ENCODE results near the gene IREB2. TPM values are rescaled to one million over a fixed set of nuclear protein-coding genes. Genes with fewer than 3 reads are reported as not detected.

IREB2 gene, protein sequence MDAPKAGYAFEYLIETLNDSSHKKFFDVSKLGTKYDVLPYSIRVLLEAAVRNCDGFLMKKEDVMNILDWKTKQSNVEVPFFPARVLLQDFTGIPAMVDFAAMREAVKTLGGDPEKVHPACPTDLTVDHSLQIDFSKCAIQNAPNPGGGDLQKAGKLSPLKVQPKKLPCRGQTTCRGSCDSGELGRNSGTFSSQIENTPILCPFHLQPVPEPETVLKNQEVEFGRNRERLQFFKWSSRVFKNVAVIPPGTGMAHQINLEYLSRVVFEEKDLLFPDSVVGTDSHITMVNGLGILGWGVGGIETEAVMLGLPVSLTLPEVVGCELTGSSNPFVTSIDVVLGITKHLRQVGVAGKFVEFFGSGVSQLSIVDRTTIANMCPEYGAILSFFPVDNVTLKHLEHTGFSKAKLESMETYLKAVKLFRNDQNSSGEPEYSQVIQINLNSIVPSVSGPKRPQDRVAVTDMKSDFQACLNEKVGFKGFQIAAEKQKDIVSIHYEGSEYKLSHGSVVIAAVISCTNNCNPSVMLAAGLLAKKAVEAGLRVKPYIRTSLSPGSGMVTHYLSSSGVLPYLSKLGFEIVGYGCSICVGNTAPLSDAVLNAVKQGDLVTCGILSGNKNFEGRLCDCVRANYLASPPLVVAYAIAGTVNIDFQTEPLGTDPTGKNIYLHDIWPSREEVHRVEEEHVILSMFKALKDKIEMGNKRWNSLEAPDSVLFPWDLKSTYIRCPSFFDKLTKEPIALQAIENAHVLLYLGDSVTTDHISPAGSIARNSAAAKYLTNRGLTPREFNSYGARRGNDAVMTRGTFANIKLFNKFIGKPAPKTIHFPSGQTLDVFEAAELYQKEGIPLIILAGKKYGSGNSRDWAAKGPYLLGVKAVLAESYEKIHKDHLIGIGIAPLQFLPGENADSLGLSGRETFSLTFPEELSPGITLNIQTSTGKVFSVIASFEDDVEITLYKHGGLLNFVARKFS
- total RNA-seq = 10 to 100 TPM; 28.4 to 43.5 (median 30.8) TPM

DNA sequence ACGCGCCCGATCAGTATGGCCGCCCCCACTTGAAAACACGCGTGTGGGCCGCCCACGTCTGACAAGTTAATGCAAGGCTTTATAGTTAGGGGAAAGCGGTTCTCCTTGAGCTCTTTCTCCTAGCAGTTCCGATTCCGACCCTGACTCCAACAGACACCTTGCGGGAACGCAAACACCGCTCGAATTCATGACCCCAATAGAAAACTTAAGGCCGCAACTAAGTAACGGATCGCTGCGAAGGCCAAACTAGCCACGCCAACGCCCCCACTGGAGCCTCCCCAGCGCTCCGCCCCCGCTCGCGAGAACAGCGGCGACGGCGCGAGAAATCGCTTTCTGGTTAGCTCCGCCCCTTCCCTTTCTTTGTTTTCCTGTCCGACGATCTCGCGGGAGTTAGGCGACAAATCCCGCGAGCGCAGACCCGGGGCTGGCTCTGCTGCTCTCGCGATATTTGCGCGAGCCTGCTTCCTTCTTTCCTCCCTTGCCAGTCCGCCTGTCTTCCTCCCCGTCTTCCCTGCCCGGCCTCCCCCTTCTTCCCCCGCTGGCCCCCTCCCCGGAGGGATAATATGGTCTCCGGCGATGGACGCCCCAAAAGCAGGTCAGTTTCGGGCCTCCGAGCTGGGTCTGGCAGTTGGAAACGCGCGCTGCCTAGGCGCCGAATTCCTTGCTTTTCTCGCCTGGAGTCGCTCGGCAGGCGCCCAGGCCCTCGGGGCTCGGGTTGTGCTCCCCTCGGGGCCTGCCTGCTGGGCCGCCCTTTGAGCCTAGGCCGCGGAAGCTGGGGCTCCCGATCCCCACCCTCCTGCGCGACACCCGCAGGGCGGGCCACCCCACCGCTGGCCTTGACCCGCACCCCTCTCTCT, at the start of gene IREB2:
Gene IREB2, plus strand, starts transcription at position 455 of the 857 bp plus-strand sequence. Its CDS starts 122 bp downstream, at position 577.
- DNase-seq (ENCODE audit: low spot score in 2 of 2) = peak; percentile 97 to 99
- peak in 1 of 2 donors; percentile 1 for TF ChIP-seq POLR2A (IDR thresholded peaks at IDR 0.05)
- TF ChIP-seq, protein P1, sequence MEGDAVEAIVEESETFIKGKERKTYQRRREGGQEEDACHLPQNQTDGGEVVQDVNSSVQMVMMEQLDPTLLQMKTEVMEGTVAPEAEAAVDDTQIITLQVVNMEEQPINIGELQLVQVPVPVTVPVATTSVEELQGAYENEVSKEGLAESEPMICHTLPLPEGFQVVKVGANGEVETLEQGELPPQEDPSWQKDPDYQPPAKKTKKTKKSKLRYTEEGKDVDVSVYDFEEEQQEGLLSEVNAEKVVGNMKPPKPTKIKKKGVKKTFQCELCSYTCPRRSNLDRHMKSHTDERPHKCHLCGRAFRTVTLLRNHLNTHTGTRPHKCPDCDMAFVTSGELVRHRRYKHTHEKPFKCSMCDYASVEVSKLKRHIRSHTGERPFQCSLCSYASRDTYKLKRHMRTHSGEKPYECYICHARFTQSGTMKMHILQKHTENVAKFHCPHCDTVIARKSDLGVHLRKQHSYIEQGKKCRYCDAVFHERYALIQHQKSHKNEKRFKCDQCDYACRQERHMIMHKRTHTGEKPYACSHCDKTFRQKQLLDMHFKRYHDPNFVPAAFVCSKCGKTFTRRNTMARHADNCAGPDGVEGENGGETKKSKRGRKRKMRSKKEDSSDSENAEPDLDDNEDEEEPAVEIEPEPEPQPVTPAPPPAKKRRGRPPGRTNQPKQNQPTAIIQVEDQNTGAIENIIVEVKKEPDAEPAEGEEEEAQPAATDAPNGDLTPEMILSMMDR (IDR thresholded peaks at IDR 0.05) = no peak
- intact Hi-C loops (cut with DNase I; ENCODE audit: low total_unique reads) = no loop called here
- 0% methylated on average over 37 to 67 of the region's 78 CpGs for WGBS, 2 donors
- H3K4me3 ChIP-seq (ENCODE audit: low read depth, poor library complexity, severe bottlenecking) = peak within 1 kb of the TSS; percentile 99

DNA sequence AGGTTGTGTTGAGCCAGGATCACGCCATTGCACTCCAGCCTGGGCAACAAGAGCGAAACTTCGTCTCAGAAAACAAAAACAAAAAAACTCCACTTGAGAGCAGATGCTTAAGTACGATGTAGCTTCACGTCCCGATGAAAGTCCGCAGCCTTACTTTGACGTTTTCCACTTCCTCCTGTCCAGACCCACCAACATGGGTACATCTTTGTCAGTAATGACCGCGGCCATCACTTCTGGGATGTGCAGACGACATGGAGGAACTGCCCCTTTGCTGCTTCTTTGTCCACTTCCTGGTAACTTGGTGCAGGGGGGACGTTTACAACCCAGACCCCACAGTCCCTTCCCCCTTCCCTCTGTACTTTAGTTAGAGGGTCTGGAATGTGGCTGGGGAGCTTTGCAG, 49.2 kb upstream of the IREB2 start:
- WGBS, 2 donors = 64 to 67% methylated on average over 12 of the region's 12 CpGs
- H3K4me3 ChIP-seq (ENCODE audit: low read depth, poor library complexity, severe bottlenecking) = no peak overlapping the region
- intact Hi-C loops (cut with DNase I; ENCODE audit: low total_unique reads) = no loop called here
- DNase-seq (ENCODE audit: low spot score in 2 of 2) = peak in 1 of 2 donors; percentile 81
- TF ChIP-seq, protein P1 (IDR thresholded peaks at IDR 0.05) = no peak
- no peak for TF ChIP-seq POLR2A (IDR thresholded peaks at IDR 0.05)

DNA sequence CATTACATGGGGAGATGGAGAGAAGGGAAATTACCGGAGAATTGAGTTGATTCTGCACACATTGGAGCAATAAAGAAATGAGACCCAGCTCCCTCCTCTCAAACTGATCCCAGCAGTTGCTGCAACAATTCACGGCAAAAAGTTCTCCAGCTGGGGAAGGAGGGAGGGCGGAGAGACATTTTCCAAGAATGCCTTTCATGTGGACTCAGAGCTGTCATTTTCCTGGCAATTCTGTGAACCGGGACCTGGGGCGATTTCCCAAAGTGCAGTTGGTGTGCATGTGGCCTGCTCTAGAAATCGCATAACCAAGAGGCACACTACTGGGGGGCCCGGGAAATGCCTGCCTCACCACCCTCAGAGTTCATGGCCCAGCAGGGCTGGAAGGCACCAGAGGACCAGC, 48.7 kb upstream of the IREB2 start:
- peak in 1 of 2 donors; percentile 82 for DNase-seq (ENCODE audit: low spot score in 2 of 2)
- H3K4me3 ChIP-seq (ENCODE audit: low read depth, poor library complexity, severe bottlenecking) = no peak overlapping the region
- intact Hi-C loops (cut with DNase I; ENCODE audit: low total_unique reads) = no loop called here
- WGBS, 2 donors = 10 to 28% methylated on average over 7 of the region's 7 CpGs
- TF ChIP-seq, protein P1 (IDR thresholded peaks at IDR 0.05) = no peak

DNA sequence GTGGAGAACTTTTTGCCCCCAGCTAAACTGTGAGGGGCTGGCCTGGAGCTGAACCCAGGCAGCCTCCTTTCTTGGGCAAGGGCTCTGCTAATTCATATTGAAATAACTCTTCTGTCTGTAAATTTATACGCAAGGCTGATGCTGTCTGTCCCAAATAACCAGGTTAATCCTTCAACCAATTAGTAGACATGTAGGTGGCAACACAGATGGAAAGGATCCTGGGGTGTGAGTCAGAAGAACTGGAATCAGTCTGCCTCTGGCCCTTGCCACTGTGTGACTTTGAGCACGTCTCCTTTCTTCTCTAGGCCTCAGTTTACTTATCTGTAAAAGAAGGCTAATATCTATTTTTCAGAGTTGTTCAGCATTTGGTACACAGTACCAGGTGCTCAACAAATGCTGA, 48.3 kb upstream of the IREB2 start:
- no peak overlapping the region for H3K4me3 ChIP-seq (ENCODE audit: low read depth, poor library complexity, severe bottlenecking)
- TF ChIP-seq, protein P1 (IDR thresholded peaks at IDR 0.05) = no peak
- intact Hi-C loops (cut with DNase I; ENCODE audit: low total_unique reads) = no loop called here
- 72 to 75% methylated on average over 2 of the region's 2 CpGs for WGBS, 2 donors
- no peak for DNase-seq (ENCODE audit: low spot score in 2 of 2)

DNA sequence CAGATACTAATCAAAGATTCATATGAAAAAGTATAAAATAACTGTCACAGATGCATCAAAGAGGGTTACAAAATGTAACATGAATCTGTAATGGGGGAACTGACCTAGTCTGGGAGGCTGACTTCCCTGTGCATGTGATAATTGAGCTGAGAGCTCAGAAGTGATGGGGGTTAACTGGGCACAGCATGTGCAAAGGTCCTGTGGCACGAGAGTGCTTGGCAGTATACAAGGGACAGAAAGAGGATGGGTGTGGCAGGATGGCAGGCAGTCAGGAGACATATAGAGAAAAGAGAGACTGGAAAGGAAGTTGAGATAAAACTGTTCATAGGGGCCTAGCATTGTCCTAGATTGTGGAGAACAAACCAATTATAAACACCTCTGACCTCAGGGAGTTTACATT, 47.8 kb upstream of the IREB2 start:
- TF ChIP-seq, protein P1 (IDR thresholded peaks at IDR 0.05) = no peak
- TF ChIP-seq POLR2A (IDR thresholded peaks at IDR 0.05) = no peak
- H3K4me3 ChIP-seq (ENCODE audit: low read depth, poor library complexity, severe bottlenecking) = no peak overlapping the region
- peak in 1 of 2 donors; percentile 6 for DNase-seq (ENCODE audit: low spot score in 2 of 2)
- intact Hi-C loops (cut with DNase I; ENCODE audit: low total_unique reads) = no loop called here
- WGBS, 2 donors = 73 to 82% methylated on average over 1 of the region's 1 CpG
